Measurements from ENCODE around the gene CEBPB. TPM values are rescaled to one million over a fixed set of nuclear protein-coding genes. Genes with fewer than 3 reads are reported as not detected.
A peak's percentile ranks its signal among the peaks of the same experiment; 100 is the strongest.

The CEBPB gene
- total RNA-seq, 1 donor from 2014 or later = 360 TPM

DNA sequence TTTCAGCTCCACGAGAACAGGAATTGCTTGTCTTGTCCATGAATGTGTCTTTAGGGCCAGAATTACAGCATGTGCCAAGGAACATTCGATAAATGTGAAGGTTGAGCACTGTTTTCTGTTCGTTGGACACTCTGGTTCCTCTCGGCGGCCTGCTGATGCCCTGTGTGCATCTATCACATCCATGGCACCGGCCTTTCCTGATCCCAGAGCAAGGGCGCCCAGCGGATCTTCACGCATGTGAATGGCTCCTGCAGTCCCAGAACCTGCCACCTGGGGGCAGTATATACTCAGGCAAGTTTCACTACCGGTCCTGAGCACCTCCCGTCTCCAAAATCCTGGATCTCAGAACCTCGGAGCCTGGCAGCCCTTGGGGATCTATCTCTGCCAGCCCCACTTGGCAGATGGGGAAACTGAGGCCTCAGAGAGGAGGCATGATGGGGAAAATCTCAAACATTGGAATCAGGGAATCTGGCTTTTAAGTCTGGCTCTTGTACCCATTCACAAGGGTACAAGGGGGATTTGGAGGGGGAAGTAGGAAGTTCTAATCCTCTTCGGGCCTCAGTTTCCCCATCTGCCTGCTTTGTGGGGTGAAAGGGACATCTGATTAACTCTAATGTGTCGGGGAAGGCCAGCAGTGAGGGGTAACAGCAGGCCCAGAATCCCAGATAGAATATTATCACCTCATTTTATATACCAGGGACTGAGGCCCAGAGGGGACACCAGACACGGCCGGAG lies 4.3 kb upstream of the CEBPB start:
- H3K36me3 ChIP-seq = no peaks in the 10 kb centered on the region
- H3K27ac ChIP-seq = peak overlapping the region in 1 of 2 donors; percentile 52
- H3K27me3 ChIP-seq = no peaks in the 10 kb centered on the region
- no peaks in the 10 kb centered on the region for H3K9me3 ChIP-seq
- H3K4me3 ChIP-seq = no peak overlapping the region
- peaks cover 4 to 9% of the 10 kb centered on the region in 2 donors for H3K4me1 ChIP-seq
- peak; percentile 68 to 98 for DNase-seq (ENCODE audit: low spot score in 2 of 2)
- TF ChIP-seq, protein P1, sequence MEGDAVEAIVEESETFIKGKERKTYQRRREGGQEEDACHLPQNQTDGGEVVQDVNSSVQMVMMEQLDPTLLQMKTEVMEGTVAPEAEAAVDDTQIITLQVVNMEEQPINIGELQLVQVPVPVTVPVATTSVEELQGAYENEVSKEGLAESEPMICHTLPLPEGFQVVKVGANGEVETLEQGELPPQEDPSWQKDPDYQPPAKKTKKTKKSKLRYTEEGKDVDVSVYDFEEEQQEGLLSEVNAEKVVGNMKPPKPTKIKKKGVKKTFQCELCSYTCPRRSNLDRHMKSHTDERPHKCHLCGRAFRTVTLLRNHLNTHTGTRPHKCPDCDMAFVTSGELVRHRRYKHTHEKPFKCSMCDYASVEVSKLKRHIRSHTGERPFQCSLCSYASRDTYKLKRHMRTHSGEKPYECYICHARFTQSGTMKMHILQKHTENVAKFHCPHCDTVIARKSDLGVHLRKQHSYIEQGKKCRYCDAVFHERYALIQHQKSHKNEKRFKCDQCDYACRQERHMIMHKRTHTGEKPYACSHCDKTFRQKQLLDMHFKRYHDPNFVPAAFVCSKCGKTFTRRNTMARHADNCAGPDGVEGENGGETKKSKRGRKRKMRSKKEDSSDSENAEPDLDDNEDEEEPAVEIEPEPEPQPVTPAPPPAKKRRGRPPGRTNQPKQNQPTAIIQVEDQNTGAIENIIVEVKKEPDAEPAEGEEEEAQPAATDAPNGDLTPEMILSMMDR (IDR thresholded peaks at IDR 0.05) = peak; percentile 97 to 99 (median 99)
- intact Hi-C loops (cut with DNase I) = loop anchor here (1.0 to 10.0 kb wide), 3 partner anchors 278 to 548 kb away; partner anchors contain the start of gene PARD6B

DNA sequence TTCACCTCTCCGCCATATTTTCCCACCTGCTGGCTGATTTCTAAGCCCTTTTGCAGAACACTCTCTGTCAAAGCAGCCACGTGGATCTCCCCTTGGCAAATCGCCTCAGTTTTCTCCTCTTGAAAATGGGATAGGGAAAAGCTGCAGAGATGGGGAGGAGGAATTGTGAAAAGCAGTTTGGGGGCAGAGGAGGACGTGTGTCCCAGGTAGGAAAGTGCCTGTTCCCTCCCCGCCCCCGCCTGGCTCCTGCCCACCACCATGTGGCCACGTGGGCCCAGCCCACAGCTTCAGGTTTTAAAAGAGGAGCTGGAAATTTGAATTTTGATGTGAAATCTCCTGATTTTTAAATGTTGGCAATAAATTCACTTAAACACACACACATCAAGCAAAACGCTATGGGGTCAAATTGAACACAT lies 3.6 kb upstream of the CEBPB start:
- peaks cover 0 to 5% of the 10 kb centered on the region in 2 donors for H3K36me3 ChIP-seq
- H3K4me1 ChIP-seq = peaks cover 4 to 9% of the 10 kb centered on the region in 2 donors
- H3K27me3 ChIP-seq = no peaks in the 10 kb centered on the region
- H3K9me3 ChIP-seq = no peaks in the 10 kb centered on the region
- H3K27ac ChIP-seq = peak overlapping the region; percentile 28 to 52
- intact Hi-C loops (cut with DNase I) = loop anchor here (1.0 to 10.0 kb wide), 3 partner anchors 277 to 548 kb away; partner anchors contain the start of gene PARD6B
- DNase-seq (ENCODE audit: low spot score in 2 of 2) = no peak
- TF ChIP-seq, protein P1 (IDR thresholded peaks at IDR 0.05) = no peak
- H3K4me3 ChIP-seq = no peak overlapping the region

DNA sequence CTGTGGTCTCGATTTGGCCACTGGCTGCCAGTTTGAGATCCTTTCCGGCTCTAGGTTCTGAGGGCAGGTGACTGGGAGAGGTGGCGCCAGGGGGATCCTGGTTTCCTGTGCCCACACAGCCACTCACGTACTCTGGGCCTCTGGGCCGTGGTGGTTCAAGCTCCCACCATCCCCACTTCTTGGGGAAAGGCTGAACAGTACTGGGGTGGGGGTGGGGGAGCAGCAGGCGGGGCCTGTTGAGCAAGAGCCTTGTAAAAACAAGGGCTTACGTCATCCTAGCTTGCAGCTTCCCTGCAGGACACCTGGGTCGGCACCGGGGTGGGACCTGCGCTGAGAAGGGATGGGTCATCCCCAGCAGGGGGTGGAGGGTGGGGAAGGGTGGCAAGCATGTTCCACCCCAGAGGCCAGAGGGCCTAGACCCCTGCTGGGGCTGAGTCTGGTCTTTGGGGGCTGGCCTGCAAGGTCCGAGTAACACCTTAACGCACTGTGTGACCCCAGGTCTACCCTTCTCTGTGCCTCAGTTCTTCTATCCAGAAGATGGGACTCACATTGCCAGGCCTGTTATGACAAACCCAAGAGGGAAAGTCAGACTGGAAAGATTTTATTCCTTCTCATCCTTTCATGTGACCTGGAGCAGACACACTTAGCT lies 3.1 kb upstream of the CEBPB start:
- Histone ChIP-seq H3K4me1 (peaks cover 4 to 9% of the 10 kb centered on the region in 2 donors), H3K4me3 (no peak overlapping the region), H3K36me3 (peaks cover under 1 to 6% of the 10 kb centered on the region in 2 donors), H3K27me3 (no peaks in the 10 kb centered on the region), H3K27ac (peak overlapping the region; percentile 28 to 52), H3K9me3 (no peaks in the 10 kb centered on the region)
- intact Hi-C loops (cut with DNase I) = loop anchor here (2.0 to 10.0 kb wide), 2 partner anchors 393 to 547 kb away; partner anchors contain the start of gene PARD6B
- no peak for DNase-seq (ENCODE audit: low spot score in 2 of 2)
- TF ChIP-seq, protein P1 (IDR thresholded peaks at IDR 0.05) = no peak

DNA sequence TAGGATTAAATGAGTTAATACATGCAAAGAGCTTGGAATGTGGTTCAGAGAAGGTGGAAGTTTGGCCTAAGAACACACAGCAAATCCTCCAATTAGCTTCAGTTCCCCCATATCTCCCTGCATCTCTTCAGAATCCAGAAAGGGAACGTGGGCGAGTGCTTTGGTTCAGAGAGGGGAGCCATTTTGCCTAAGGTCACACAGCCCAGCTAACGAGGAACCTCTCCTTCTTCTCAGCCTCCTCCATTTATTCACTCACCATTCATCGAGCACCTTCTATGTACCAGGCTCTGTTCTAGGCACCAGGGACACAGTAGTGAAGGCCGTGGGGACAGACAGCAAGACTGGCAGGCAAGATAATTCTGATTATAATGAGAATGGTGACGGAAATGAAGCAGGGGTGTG lies 2.3 kb upstream of the CEBPB start:
- no peaks in the 10 kb centered on the region for H3K27me3 ChIP-seq
- peaks cover 5 to 14% of the 10 kb centered on the region in 2 donors for H3K36me3 ChIP-seq
- no peak for DNase-seq (ENCODE audit: low spot score in 2 of 2)
- peak overlapping the region in 1 of 2 donors; percentile 52 for H3K27ac ChIP-seq
- no peak overlapping the region for H3K4me3 ChIP-seq
- H3K9me3 ChIP-seq = no peaks in the 10 kb centered on the region
- TF ChIP-seq, protein P1 (IDR thresholded peaks at IDR 0.05) = no peak
- intact Hi-C loops (cut with DNase I) = loop anchor here (10.0 kb wide), 1 partner anchor 547 kb away; the partner anchor contains the start of gene PARD6B
- H3K4me1 ChIP-seq = peaks cover 4 to 9% of the 10 kb centered on the region in 2 donors

DNA sequence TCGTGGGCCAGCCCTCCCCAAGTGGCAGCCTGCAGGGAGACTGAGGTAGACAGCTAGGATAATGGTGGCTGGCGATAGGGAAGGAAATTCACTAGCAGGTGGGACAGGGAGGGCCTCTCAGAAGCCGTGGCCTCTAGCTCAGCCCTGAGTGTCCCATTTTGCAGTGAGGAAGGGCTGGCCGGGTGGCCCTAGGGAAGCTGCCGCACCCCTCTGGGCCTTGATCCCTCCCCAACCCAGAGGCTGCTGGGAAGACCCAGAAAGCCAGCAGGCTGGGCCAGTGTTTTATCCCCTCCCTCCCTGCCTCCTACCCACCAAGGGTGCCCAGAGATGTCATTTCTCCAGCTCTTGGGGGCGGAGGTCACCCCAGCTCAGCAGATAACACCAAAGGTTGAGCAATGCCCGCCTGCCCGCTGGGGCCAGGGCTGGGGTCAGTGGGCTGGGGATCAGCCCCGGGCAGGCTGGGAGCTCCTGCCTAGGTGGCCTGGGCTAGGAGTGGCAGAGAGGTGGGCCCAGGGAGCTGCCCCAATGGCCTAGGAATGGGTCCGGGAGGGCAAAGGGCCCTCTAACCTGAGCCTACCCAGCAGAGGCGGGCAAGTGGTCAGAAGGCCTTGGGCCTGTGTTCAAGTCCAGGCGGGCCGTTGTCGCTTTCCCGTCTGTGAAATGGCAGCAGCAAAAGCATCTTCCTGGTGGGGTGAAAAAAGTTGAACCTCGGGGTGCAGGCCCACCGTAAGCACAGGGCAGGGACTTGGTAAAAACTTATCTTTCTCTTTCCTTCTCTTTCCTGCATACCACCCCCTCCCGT lies 1.6 kb upstream of the CEBPB start:
- TF ChIP-seq, protein P1 (IDR thresholded peaks at IDR 0.05) = no peak
- Histone ChIP-seq H3K36me3 (peaks cover 6 to 22% of the 10 kb centered on the region in 2 donors), H3K4me3 (no peak overlapping the region), H3K4me1 (peaks cover 4 to 9% of the 10 kb centered on the region in 2 donors), H3K9me3 (no peaks in the 10 kb centered on the region), H3K27ac (peak overlapping the region; percentile 99 to 100), H3K27me3 (no peaks in the 10 kb centered on the region)
- no peak for DNase-seq (ENCODE audit: low spot score in 2 of 2)
- intact Hi-C loops (cut with DNase I) = loop anchor here (10.0 kb wide), 1 partner anchor 546 kb away; the partner anchor contains the start of gene PARD6B
